CD4-positive, alpha-beta T cell (primary cell): ENCODE results near the gene RNF213. TPM values are rescaled to one million over a fixed set of nuclear protein-coding genes. Genes with fewer than 3 reads are reported as not detected.
A peak's percentile ranks its signal among the peaks of the same experiment; 100 is the strongest.
"Not testable (repeated sequence)": the region's sequence is repeated elsewhere in the genome, so short reads cannot be mapped to it uniquely, and the experiment has no call there.

Experiments
- ATAC-seq: fragments of 200-7000 bp; cut with Tn5 transposase; one replicate; pipeline ENCODE4 v1.10.0; 2022; ENCODE audit warnings: mild to moderate bottlenecking; ENCODE audit not compliant: poor library complexity
- CTCF ChIA-PET: fragments of 350-600 bp; sonication (Branson Sonifier 250); formaldehyde crosslinking; loops from one replicate; lab custom pipeline; 2021; ENCODE audit warnings: antibody characterized with exemption, inconsistent platforms; lab: Charles Lee
- POLR2A ChIA-PET: fragments of 350-600 bp; sonication (Branson Sonifier 250); formaldehyde crosslinking; loops from one replicate; lab custom pipeline; 2021; ENCODE audit warnings: antibody characterized with exemption, inconsistent platforms; lab: Charles Lee
- DNase-seq, 14 experiments: peaks; one replicate each; pipeline ENCODE4 v3.0.0-alpha.2; 2013 to 2020; ENCODE audit warnings: mixed read lengths in 2 of 14
- H3K27ac ChIP-seq, 2 donors: one replicate each; pipeline versions ENCODE4 v1.5.1 to v1.7.0; 2013; ENCODE audit warnings: low read length in 2 of 2, low read depth in 1 of 2, mild to moderate bottlenecking in 1 of 2
- H3K27me3 ChIP-seq, 2 experiments: 1 replicate in 1 of 2; 2 replicates in 1 of 2; pipeline versions ENCODE4 v1.6.1 to v1.7.0; 2013; ENCODE audit warnings: low read length in 2 of 2, control low read depth in 1 of 2, mild to moderate bottlenecking in 1 of 2, moderate library complexity in 1 of 2; ENCODE audit not compliant: insufficient read depth in 2 of 2, control insufficient read depth in 1 of 2
- H3K36me3 ChIP-seq: one replicate; pipeline ENCODE4 v1.6.1; 2013; ENCODE audit warnings: low read length, control low read depth; ENCODE audit not compliant: insufficient read depth
- H3K4me1 ChIP-seq: one replicate; pipeline ENCODE4 v1.6.1; 2013; ENCODE audit warnings: low read length, control low read depth; ENCODE audit not compliant: insufficient read depth
- H3K4me3 ChIP-seq: one replicate; pipeline ENCODE4 v1.5.1; 2013; ENCODE audit warnings: mild to moderate bottlenecking, low read length, moderate library complexity
- H3K9me3 ChIP-seq, 2 experiments: 1 replicate in 1 of 2; 2 replicates in 1 of 2; pipeline versions ENCODE4 v1.6.1 to v1.7.0; 2013; ENCODE audit warnings: low read length in 2 of 2, mild to moderate bottlenecking in 2 of 2, control low read depth in 1 of 2, moderate library complexity in 1 of 2; ENCODE audit not compliant: control insufficient read depth in 1 of 2, insufficient read depth in 1 of 2
- H3K27ac Mint-ChIP-seq: one replicate; pipeline ENCODE4 v1.8.0; 2020; ENCODE audit warnings: mixed read lengths
- H3K27me3 Mint-ChIP-seq: one replicate; pipeline ENCODE4 v1.8.0; 2021; ENCODE audit warnings: mixed read lengths
- H3K36me3 Mint-ChIP-seq: one replicate; pipeline ENCODE4 v1.8.0; 2021; ENCODE audit warnings: low read depth, mixed read lengths
- H3K4me1 Mint-ChIP-seq: one replicate; pipeline ENCODE4 v1.8.0; 2021; ENCODE audit warnings: low read depth, mixed read lengths
- H3K4me3 Mint-ChIP-seq: one replicate; pipeline ENCODE4 v1.8.0; 2020; ENCODE audit warnings: mild to moderate bottlenecking, mixed read lengths
- H3K9me3 Mint-ChIP-seq: one replicate; pipeline ENCODE4 v1.8.0; 2020; ENCODE audit warnings: mixed read lengths
- CTCF ChIP-seq: fragments of 200-600 bp; IDR thresholded peaks from one replicate; pipeline ENCODE4 v1.8.0; 2022; ENCODE audit warnings: antibody characterized with exemption, mild to moderate bottlenecking
- intact Hi-C, 2 experiments: fragments of 100-400 bp; cut with DNase I in 1 of 2; cut with micrococcal nuclease in 1 of 2; formaldehyde crosslinking; loops; one replicate each; pipeline versions ENCODE4 v1.15.1 to v1.9.0; 2023 to 2025; cut with DNase I, micrococcal nuclease
- total RNA-seq, 174 experiments: library from RNA in 2 of 174; stranded (reverse) in 2 of 174; gene quantifications; one replicate each; pipeline ENCODE4 v1.2.3 and lab custom pipeline; 2021 to 2026

The RNF213 gene
- total RNA-seq, 2 experiments from 2014 or later = 290 to 312 TPM

- Histone ChIP-seq H3K4me3 (no peak overlapping the region), H3K4me1 (peaks cover 10% of the 10 kb centered on the region), H3K9me3 (no peaks in the 10 kb centered on the region), H3K36me3 (no peaks in the 10 kb centered on the region), H3K27ac (no peak overlapping the region), H3K27me3 (peaks cover 4 to 12% of the 10 kb centered on the region in 2 experiments)
- Mint-ChIP-seq H3K9me3 (no peaks in the 10 kb centered on the region), H3K4me1 (peaks cover 6% of the 10 kb centered on the region), H3K36me3 (no peaks in the 10 kb centered on the region), H3K27me3 (peaks cover 35% of the 10 kb centered on the region), H3K27ac (no peak overlapping the region), H3K4me3 (no peak overlapping the region)
- ChIA-PET POLR2A (no interaction called here), CTCF (no interaction called here)
- ATAC-seq = no peak
- no peak for DNase-seq
- TF ChIP-seq CTCF = no peak
- intact Hi-C loops = loop anchor here in 1 of 2 experiments (5.0 kb wide), 1 partner anchor 142 kb away; no protein-coding TSS in a partner anchor
Observed at GRCh38 chr17:80409626-80410025, 149.0 kb downstream of the RNF213 start.

GRCh38 chr17:80410441-80411087 lies 149.9 kb downstream of the RNF213 start:
- H3K27me3 Mint-ChIP-seq = peaks cover 35% of the 10 kb centered on the region
- H3K36me3 Mint-ChIP-seq, H3K27ac ChIP-seq, DNase-seq, H3K4me1 Mint-ChIP-seq, H3K9me3 ChIP-seq, POLR2A ChIA-PET, ATAC-seq, H3K27ac Mint-ChIP-seq, H3K4me3 Mint-ChIP-seq, H3K9me3 Mint-ChIP-seq, H3K36me3 ChIP-seq, H3K4me3 ChIP-seq, CTCF ChIA-PET: not testable (repeated sequence)
- peaks cover 15% of the 10 kb centered on the region for H3K4me1 ChIP-seq
- peaks cover 4 to 13% of the 10 kb centered on the region in 2 experiments for H3K27me3 ChIP-seq
- intact Hi-C loops = loop anchor here in 1 of 2 experiments (5.0 kb wide), 1 partner anchor 143 kb away; no protein-coding TSS in a partner anchor

GRCh38 chr17:80413771-80414507 lies 153.3 kb downstream of the RNF213 start:
- peak overlapping the region; percentile 7 for H3K27ac Mint-ChIP-seq
- Histone ChIP-seq H3K9me3 (no peaks in the 10 kb centered on the region), H3K27me3 (peaks cover 0 to 10% of the 10 kb centered on the region in 2 experiments), H3K4me3 (peak overlapping the region; percentile 100), H3K27ac (no peak overlapping the region), H3K4me1 (peaks cover 31% of the 10 kb centered on the region), H3K36me3 (peaks cover 11% of the 10 kb centered on the region)
- DNase-seq (peak in 2 of 14 experiments; percentile 10 to 24), ATAC-seq (no peak)
- ChIA-PET POLR2A (interaction anchor here (1.7 kb wide), 1 partner anchor 41 kb away, joined by 13 read pairs; no protein-coding TSS in a partner anchor), CTCF (interaction anchor here (1.2 kb wide), 1 partner anchor 13 kb away, joined by 3 read pairs; no protein-coding TSS in a partner anchor)
- peaks cover 29% of the 10 kb centered on the region for H3K4me1 Mint-ChIP-seq
- peak overlapping the region; percentile 93 for H3K4me3 Mint-ChIP-seq
- H3K9me3 Mint-ChIP-seq = no peaks in the 10 kb centered on the region
- intact Hi-C loops = loop anchor here (1.0 to 5.0 kb wide), 3 partner anchors 40 to 147 kb away; no protein-coding TSS in a partner anchor
- TF ChIP-seq CTCF = no peak
- H3K36me3 Mint-ChIP-seq = peaks cover 20% of the 10 kb centered on the region
- H3K27me3 Mint-ChIP-seq = peaks cover 31% of the 10 kb centered on the region
